Right lobe of liver (tissue), 6 donors: ENCODE results near the gene ASCC1. TPM values are rescaled to one million over a fixed set of nuclear protein-coding genes. Genes with fewer than 3 reads are reported as not detected.
"Not testable (repeated sequence)": the region's sequence is repeated elsewhere in the genome, so short reads cannot be mapped to it uniquely, and the experiment has no call there.

Source experiments
- ATAC-seq, 4 donors: fragments of 200-7000 bp; cut with Tn5 transposase; one replicate each; pipeline ENCODE4 v1.9.1; 2020; ENCODE audit warnings: mild to moderate bottlenecking in 4 of 4, moderate library complexity in 4 of 4
- DNase-seq, 3 donors: peaks; one replicate each; pipeline ENCODE4 v3.0.0-alpha.2; 2020
- H3K27ac ChIP-seq, 3 donors: fragments of 200-600 bp; one replicate each; pipeline ENCODE4 v1.8.0; 2022
- H3K27me3 ChIP-seq, 2 donors: fragments of 200-600 bp; one replicate each; pipeline ENCODE4 v1.8.0; 2022
- H3K36me3 ChIP-seq, 4 donors: fragments of 200-600 bp; sonication (generic) in 1 of 4; one replicate each; pipeline versions ENCODE4 v1.5.1 to v1.8.0; 2017 to 2022; ENCODE audit warnings: control low read depth in 1 of 4
- H3K4me1 ChIP-seq, 4 donors: fragments of 200-600 bp; sonication (generic) in 1 of 4; one replicate each; pipeline versions ENCODE4 v1.5.1 to v1.8.0; 2017 to 2022; ENCODE audit warnings: control low read depth in 1 of 4
- H3K4me3 ChIP-seq, 3 donors: fragments of 200-600 bp; one replicate each; pipeline ENCODE4 v1.8.0; 2022
- H3K9me3 ChIP-seq, 4 donors: fragments of 200-600 bp; sonication (generic) in 1 of 4; one replicate each; pipeline versions ENCODE4 v1.5.1 to v1.8.0; 2017 to 2022; ENCODE audit warnings: control low read depth in 1 of 4
- POLR2A ChIP-seq: fragments of 450-650 bp; IDR thresholded peaks from one replicate; pipeline ENCODE4 v1.6.1; 2017; ENCODE audit warnings: antibody characterized with exemption, mild to moderate bottlenecking
- WGBS: methylation state at CpG from one replicate; pipeline ENCODE4 v1.1.6; 2018; ENCODE audit warnings: low coverage, low lambda C conversion rate; ENCODE audit not compliant: insufficient coverage; ENCODE audit errors: missing lambda C conversion rate; 5-methylcytosine and 5-hydroxymethylcytosine counted together
- intact Hi-C, 2 donors: fragments of 100-400 bp; cut with DNase I; formaldehyde crosslinking; loops; one replicate each; pipeline versions ENCODE4 v1.11.2 to v1.14.1; 2022
- total RNA-seq, 6 experiments: library from RNA; depleted of rRNA in 2 of 6; stranded (reverse); fragments of >200 nt in 2 of 6; fragmentation: NEBNext Ultra II Directional in 3 of 6; extraction: Animal tissue kit (Norgen Biotek cat#: 25700) in 3 of 6; gene quantifications; one replicate each; pipeline versions ENCODE4 v1.1.0 to v1.2.4, GENCODE V29; 2016 to 2023
- TF ChIP-seq, protein P1 (sequence below), 4 donors: fragments of 200-600 bp in 3 of 4; fragments of 450-650 bp in 1 of 4; IDR thresholded peaks; one replicate each; pipeline versions ENCODE4 v1.5.1 to v1.8.0; 2016 to 2022; ENCODE audit warnings: antibody characterized with exemption in 4 of 4, mild to moderate bottlenecking in 2 of 4
- donor health status: DM: no; HTN: yes; CAD: no.
- donor health status: DM: no; HTN: no; CAD: no.
- donor health status: DM: no; HTN: no; CAD: no.
- donor health status: DM: no; HTN: yes; CAD: no.
- donor health status: DM: no; HTN: yes; CAD: no.

The ASCC1 gene
- total RNA-seq, 6 experiments from 2014 or later: 12.0 to 26.5 (median 14.5) TPM

DNA sequence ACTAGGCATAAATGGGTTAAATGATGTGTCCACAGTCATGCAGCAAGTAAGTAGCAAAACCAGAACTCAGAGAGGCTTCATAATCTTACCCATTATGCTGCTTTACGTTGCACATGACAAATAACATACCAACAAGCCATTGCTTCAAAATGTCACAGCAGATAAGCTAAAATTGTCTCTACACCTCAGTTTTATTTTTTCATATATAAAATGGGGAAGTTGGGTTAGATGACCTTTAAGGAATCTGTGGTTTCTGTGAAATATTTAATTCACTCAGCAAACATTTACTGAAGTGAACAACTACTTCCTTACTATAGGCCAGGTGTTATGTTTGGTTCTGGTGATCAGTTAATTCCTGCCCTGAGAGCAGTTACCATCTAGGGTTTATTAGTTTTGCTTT, 2.2 kb upstream of the ASCC1 start:
- peaks cover 0 to 53% (median 17%) of the 10 kb centered on the region in 4 donors for H3K4me1 ChIP-seq
- TF ChIP-seq, protein P1, sequence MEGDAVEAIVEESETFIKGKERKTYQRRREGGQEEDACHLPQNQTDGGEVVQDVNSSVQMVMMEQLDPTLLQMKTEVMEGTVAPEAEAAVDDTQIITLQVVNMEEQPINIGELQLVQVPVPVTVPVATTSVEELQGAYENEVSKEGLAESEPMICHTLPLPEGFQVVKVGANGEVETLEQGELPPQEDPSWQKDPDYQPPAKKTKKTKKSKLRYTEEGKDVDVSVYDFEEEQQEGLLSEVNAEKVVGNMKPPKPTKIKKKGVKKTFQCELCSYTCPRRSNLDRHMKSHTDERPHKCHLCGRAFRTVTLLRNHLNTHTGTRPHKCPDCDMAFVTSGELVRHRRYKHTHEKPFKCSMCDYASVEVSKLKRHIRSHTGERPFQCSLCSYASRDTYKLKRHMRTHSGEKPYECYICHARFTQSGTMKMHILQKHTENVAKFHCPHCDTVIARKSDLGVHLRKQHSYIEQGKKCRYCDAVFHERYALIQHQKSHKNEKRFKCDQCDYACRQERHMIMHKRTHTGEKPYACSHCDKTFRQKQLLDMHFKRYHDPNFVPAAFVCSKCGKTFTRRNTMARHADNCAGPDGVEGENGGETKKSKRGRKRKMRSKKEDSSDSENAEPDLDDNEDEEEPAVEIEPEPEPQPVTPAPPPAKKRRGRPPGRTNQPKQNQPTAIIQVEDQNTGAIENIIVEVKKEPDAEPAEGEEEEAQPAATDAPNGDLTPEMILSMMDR (IDR thresholded peaks at IDR 0.05): no peak
- no peak for TF ChIP-seq POLR2A

DNA sequence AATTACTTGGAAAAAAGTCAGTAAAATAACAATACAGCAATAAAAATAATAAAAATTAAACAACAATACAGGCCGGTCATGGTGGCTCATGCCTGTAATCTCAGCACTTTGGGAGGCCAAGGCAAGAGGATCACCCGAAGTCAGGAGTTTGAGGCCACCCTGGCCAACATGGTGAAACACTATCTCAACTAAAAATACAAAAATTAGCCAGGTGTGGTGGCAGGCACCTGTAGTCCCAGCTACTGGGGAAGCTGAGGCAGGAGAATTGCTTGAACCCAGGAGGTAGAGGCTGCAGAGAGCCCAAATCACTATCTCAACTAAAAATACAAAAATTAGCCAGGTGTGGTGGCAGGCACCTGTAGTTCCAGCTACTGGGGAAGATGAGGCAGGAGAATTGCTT, 4.2 kb downstream of the ASCC1 start:
- H3K27me3 ChIP-seq, DNase-seq, ATAC-seq, H3K4me3 ChIP-seq, H3K27ac ChIP-seq, H3K9me3 ChIP-seq, intact Hi-C loops: not testable (repeated sequence)
- H3K4me1 ChIP-seq: peaks cover 0 to 20% (median 5%) of the 10 kb centered on the region in 4 donors
- WGBS: 100% methylated on average over 2 of the region's 2 CpGs
- peaks cover 0 to 21% (median 3%) of the 10 kb centered on the region in 4 donors for H3K36me3 ChIP-seq

More for the DNA sequence above, 2.2 kb upstream of the ASCC1 start:
- 43% methylated on average over 1 of the region's 1 CpG for WGBS
- no peak overlapping the region for H3K4me3 ChIP-seq
- peaks cover 0 to 12% (median 2%) of the 10 kb centered on the region in 4 donors for H3K36me3 ChIP-seq
- peak overlapping the region; percentile 1 to 100 (median 35) for H3K27ac ChIP-seq
- H3K9me3 ChIP-seq: no peaks in the 10 kb centered on the region
- no peak for ATAC-seq
- no peaks in the 10 kb centered on the region for H3K27me3 ChIP-seq
- intact Hi-C loops: no loop called here
- DNase-seq: no peak

DNA sequence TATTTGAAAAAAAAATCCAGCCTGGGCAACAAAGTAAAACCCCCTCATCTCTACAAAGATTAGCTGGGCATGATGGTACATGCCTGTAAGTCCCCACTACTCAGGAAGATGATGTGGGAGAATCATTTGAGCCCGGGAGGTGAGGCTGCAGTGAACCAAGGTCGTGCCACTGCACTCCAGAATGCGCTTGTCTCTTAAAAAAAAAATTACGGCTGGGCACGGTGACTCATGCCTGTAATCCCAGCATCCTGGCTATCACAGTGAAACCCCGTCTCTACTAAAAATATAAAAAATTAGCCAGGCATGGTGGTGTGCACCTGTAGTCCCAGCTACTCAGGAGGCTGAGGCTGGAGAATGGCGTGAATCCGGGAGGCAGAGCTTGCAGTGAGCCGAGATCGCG, 4.7 kb downstream of the ASCC1 start:
- intact Hi-C loops, H3K4me3 ChIP-seq, H3K27ac ChIP-seq, ATAC-seq, H3K9me3 ChIP-seq, H3K27me3 ChIP-seq: not testable (repeated sequence)
- DNase-seq: peak in 1 of 3 donors; percentile 7
- H3K4me1 ChIP-seq: peaks cover 0 to 20% (median 5%) of the 10 kb centered on the region in 4 donors
- H3K36me3 ChIP-seq: peaks cover 0 to 25% (median 3%) of the 10 kb centered on the region in 4 donors
- 94% methylated on average over 11 of the region's 11 CpGs for WGBS

DNA sequence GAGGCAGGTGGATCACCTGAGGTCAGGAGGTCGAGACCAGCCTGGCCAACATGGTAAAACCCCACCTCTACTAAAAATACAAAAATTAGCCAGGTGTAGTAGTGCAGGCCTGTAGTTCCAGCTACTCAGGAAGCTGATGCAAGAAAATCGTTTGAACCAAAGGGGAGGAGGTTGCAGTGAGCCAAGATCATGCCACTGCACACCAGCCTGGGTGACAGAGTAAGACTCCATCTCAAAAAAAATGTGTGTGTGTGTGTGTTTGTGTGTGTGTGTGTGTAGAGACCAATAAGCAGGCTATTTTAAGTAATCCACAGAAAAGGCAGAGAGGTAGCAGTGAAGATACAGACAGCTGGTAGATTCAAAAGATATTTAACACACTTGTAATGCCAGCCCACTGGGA, 7.5 kb downstream of the ASCC1 start:
- H3K9me3 ChIP-seq, DNase-seq, intact Hi-C loops, H3K27me3 ChIP-seq, H3K4me1 ChIP-seq, ATAC-seq, H3K4me3 ChIP-seq, H3K27ac ChIP-seq: not testable (repeated sequence)
- H3K36me3 ChIP-seq: peaks cover 0 to 35% (median 3%) of the 10 kb centered on the region in 4 donors
- WGBS: 59% methylated on average over 2 of the region's 2 CpGs

DNA sequence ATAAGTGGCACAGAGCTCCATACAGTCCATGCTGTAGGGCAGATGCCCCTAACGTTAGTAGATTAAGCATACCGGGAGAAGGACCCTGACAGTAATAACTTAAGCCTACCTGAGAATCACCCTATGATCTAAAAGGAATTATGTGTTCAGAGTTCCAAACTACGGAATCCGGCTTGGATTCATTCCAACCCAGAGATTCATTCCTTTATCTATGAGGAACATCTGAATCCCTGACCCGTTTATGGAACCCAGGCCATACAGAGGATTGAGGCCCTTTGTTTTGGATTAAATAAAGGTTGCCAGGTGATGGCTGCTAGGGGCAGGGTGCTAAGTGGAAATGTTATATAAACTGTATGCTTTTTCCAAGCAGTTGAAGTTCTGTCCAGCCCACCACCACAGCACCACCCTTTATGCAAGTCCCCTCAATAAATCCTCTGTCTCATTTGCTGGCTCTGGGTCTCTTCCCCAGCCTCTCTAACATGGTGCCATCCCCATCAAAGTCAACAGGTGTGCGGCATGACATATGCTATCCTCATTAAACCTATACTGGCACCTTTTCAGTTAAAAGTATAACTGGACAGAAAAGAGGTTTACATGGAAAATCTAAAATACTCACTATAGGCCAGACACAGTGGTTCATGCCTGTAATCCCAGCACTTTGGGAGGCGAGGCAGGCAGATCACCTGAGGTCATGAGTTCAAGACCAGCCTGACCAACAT, 9.4 kb downstream of the ASCC1 start:
- peaks cover 0 to 44% (median 3%) of the 10 kb centered on the region in 4 donors for H3K36me3 ChIP-seq
- TF ChIP-seq, protein P1 (IDR thresholded peaks at IDR 0.05): no peak
- no peak for TF ChIP-seq POLR2A
- 74% methylated on average over 7 of the region's 7 CpGs for WGBS

DNA sequence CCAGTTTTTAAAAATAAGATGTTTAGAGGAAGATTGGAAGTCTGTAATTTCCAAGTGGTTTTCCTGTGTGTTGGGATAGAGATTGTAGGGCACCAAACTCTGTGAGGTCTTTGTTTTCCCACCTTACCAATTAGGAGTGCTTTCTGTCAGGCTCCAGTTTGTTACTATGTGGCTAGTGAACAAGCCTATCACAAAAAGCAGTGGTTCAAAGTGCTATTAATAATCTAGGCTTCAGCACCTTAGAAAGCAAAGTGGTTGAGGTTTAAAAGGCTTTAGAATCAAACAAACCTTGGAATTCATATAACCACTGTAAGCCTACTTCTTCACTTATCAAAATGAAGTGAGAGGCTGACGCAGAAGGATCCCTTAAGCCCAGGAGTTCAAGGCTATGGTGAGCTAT, 11.4 kb downstream of the ASCC1 start:
- peaks cover 0 to 34% (median 0%) of the 10 kb centered on the region in 4 donors for H3K36me3 ChIP-seq
- no peak for DNase-seq
- H3K4me1 ChIP-seq: no peaks in the 10 kb centered on the region
- H3K9me3 ChIP-seq: no peaks in the 10 kb centered on the region
- intact Hi-C loops: no loop called here
- no peaks in the 10 kb centered on the region for H3K27me3 ChIP-seq
- H3K27ac ChIP-seq: no peak overlapping the region
- TF ChIP-seq, protein P1 (IDR thresholded peaks at IDR 0.05): no peak
- TF ChIP-seq POLR2A: no peak
- no peak for ATAC-seq
- no peak overlapping the region for H3K4me3 ChIP-seq
- WGBS: 100% methylated on average over 1 of the region's 1 CpG

More for the DNA sequence above, 9.4 kb downstream of the ASCC1 start:
- Histone ChIP-seq H3K27ac (no peak overlapping the region), H3K4me3 (no peak overlapping the region), H3K9me3 (no peaks in the 10 kb centered on the region), H3K27me3 (no peaks in the 10 kb centered on the region), H3K4me1 (no peaks in the 10 kb centered on the region)
- no peak for ATAC-seq
- intact Hi-C loops: no loop called here
- no peak for DNase-seq
